GM23248 (cell line): ENCODE measurements around the gene PXK.

Source experiments
- EZH2 ChIP-seq: fragments of 200-600 bp; sonication (generic); IDR thresholded peaks from 2 replicates; pipeline ENCODE4 v1.6.1; 2018; ENCODE audit warnings: antibody characterized with exemption, mild to moderate bottlenecking; ENCODE audit not compliant: insufficient read depth, poor library complexity, severe bottlenecking
- EZH2phosphoT487 ChIP-seq: fragments of 200-600 bp; sonication (generic); IDR thresholded peaks from 2 replicates; pipeline ENCODE4 v1.6.1; 2018; ENCODE audit warnings: antibody characterized with exemption, moderate library complexity, mild to moderate bottlenecking, low read depth; ENCODE audit not compliant: insufficient read depth

- TF ChIP-seq EZH2 (no peak), EZH2phosphoT487 (no peak)
Measured at GRCh38 chr3:58459160-58459559, 126.5 kb downstream of the PXK start.
